A549 (cell line): ENCODE measurements around the gene NUDT7.

Experiments used
- CTCF ChIP-seq: fragments of >200 bp; sonication (Bioruptor Twin); formaldehyde crosslinking; IDR thresholded peaks from 3 replicates; pipeline ENCODE4 v1.5.1; 2016
- MAFK ChIP-seq: fragments of 450-650 bp; IDR thresholded peaks from 2 replicates; pipeline ENCODE4 v1.6.1; 2014; ENCODE audit not compliant: partially characterized antibody
- SREBF2 ChIP-seq: fragments of 450-650 bp; IDR thresholded peaks from 2 replicates; pipeline ENCODE4 v1.6.1; 2014; ENCODE audit warnings: mild to moderate bottlenecking, moderate library complexity

- TF ChIP-seq MAFK (no peak), CTCF (no peak), SREBF2 (no peak)
These were observed 60.4 kb downstream of the NUDT7 start for GRCh38 chr16:77782694-77783093.
